GM23338 (cell line): Measurements from ENCODE around the gene EPHB1.

ENCODE experiments used
- CREB1 ChIP-seq: fragments of 250-450 bp; sonication (Bioruptor Pico); IDR thresholded peaks from 2 replicates; pipeline ENCODE4 v1.5.0; 2020; ENCODE audit warnings: low read depth, mild to moderate bottlenecking, moderate library complexity
- EZH2 ChIP-seq: fragments of 200-600 bp; sonication (generic); IDR thresholded peaks from one replicate; pipeline ENCODE4 v1.8.0; 2017; ENCODE audit warnings: antibody characterized with exemption, mild to moderate bottlenecking, low read depth; ENCODE audit not compliant: unreplicated experiment
- EZH2phosphoT487 ChIP-seq: fragments of 200-600 bp; sonication (generic); IDR thresholded peaks from one replicate; pipeline ENCODE4 v1.8.1; 2018; ENCODE audit warnings: antibody characterized with exemption; ENCODE audit not compliant: unreplicated experiment
- JUNB ChIP-seq: IDR thresholded peaks from one replicate; pipeline ENCODE4 v1.6.1; 2016; ENCODE audit warnings: antibody characterized with exemption; ENCODE audit not compliant: unreplicated experiment
- NANOG ChIP-seq: IDR thresholded peaks from 2 replicates; pipeline ENCODE4 v1.6.1; 2016; ENCODE audit warnings: antibody characterized with exemption, borderline replicate concordance
- POLR2AphosphoS5 ChIP-seq: IDR thresholded peaks from 2 replicates; pipeline ENCODE4 v1.6.1; 2016; ENCODE audit warnings: antibody characterized with exemption, low read depth
- STAT1 ChIP-seq: IDR thresholded peaks from one replicate; pipeline ENCODE4 v1.6.1; 2016; ENCODE audit warnings: antibody characterized with exemption; ENCODE audit not compliant: unreplicated experiment
- ZNF114 ChIP-seq: fragments of 250-450 bp; sonication (Bioruptor Pico); IDR thresholded peaks from 2 replicates; pipeline ENCODE4 v1.5.0; 2020; ENCODE audit warnings: mild to moderate bottlenecking, moderate library complexity
- TF ChIP-seq, protein P1 (sequence below), 2 experiments: fragments of 200-600 bp in 1 of 2; sonication (generic) in 1 of 2; conservative IDR thresholded peaks; 2 replicates each; pipeline versions ENCODE4 v1.5.1 to v1.6.1; 2016 to 2017; ENCODE audit warnings: antibody characterized with exemption in 2 of 2, low read depth in 2 of 2, mild to moderate bottlenecking in 2 of 2, moderate library complexity in 1 of 2
- TF ChIP-seq, protein P2 (sequence below): IDR thresholded peaks from one replicate; pipeline ENCODE4 v1.6.1; 2018; ENCODE audit warnings: antibody characterized with exemption; ENCODE audit not compliant: unreplicated experiment
- TF ChIP-seq, protein P3 (sequence below): IDR thresholded peaks from 2 replicates; pipeline ENCODE4 v1.6.1; 2016; ENCODE audit warnings: antibody characterized with exemption

DNA sequence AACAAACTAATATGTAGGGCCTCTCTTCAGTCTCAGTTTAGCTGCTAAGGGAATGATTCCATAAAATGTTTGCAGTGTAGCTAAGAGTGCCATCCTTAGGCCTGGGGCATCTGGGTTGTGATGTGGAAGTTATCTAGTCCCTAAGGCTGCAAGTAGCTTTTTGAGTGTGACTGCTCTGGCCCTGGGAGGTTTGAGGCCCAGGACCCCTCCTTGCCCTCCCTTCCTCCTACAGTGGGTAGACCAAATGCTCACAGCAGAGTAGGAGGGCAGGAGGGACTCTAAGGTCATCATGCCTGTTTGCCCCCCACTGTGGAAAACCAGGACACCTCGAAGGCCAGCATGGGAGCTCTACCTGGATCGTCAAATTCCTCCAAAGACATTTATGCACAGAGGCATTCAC, 115.0 kb downstream of the EPHB1 start:
- TF ChIP-seq EZH2: no peak
- TF ChIP-seq POLR2AphosphoS5: no peak
- TF ChIP-seq, protein P1, sequence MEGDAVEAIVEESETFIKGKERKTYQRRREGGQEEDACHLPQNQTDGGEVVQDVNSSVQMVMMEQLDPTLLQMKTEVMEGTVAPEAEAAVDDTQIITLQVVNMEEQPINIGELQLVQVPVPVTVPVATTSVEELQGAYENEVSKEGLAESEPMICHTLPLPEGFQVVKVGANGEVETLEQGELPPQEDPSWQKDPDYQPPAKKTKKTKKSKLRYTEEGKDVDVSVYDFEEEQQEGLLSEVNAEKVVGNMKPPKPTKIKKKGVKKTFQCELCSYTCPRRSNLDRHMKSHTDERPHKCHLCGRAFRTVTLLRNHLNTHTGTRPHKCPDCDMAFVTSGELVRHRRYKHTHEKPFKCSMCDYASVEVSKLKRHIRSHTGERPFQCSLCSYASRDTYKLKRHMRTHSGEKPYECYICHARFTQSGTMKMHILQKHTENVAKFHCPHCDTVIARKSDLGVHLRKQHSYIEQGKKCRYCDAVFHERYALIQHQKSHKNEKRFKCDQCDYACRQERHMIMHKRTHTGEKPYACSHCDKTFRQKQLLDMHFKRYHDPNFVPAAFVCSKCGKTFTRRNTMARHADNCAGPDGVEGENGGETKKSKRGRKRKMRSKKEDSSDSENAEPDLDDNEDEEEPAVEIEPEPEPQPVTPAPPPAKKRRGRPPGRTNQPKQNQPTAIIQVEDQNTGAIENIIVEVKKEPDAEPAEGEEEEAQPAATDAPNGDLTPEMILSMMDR (conservative IDR thresholded peaks at IDR 0.05; ENCODE audit: low read depth in 2 of 2): no peak
- TF ChIP-seq, protein P2, sequence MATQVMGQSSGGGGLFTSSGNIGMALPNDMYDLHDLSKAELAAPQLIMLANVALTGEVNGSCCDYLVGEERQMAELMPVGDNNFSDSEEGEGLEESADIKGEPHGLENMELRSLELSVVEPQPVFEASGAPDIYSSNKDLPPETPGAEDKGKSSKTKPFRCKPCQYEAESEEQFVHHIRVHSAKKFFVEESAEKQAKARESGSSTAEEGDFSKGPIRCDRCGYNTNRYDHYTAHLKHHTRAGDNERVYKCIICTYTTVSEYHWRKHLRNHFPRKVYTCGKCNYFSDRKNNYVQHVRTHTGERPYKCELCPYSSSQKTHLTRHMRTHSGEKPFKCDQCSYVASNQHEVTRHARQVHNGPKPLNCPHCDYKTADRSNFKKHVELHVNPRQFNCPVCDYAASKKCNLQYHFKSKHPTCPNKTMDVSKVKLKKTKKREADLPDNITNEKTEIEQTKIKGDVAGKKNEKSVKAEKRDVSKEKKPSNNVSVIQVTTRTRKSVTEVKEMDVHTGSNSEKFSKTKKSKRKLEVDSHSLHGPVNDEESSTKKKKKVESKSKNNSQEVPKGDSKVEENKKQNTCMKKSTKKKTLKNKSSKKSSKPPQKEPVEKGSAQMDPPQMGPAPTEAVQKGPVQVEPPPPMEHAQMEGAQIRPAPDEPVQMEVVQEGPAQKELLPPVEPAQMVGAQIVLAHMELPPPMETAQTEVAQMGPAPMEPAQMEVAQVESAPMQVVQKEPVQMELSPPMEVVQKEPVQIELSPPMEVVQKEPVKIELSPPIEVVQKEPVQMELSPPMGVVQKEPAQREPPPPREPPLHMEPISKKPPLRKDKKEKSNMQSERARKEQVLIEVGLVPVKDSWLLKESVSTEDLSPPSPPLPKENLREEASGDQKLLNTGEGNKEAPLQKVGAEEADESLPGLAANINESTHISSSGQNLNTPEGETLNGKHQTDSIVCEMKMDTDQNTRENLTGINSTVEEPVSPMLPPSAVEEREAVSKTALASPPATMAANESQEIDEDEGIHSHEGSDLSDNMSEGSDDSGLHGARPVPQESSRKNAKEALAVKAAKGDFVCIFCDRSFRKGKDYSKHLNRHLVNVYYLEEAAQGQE: no peak
- TF ChIP-seq EZH2phosphoT487: no peak
- TF ChIP-seq JUNB: no peak
- no peak for TF ChIP-seq CREB1 (CRISPR knock-in tag)
- TF ChIP-seq ZNF114 (CRISPR knock-in tag): no peak
- TF ChIP-seq, protein P3, sequence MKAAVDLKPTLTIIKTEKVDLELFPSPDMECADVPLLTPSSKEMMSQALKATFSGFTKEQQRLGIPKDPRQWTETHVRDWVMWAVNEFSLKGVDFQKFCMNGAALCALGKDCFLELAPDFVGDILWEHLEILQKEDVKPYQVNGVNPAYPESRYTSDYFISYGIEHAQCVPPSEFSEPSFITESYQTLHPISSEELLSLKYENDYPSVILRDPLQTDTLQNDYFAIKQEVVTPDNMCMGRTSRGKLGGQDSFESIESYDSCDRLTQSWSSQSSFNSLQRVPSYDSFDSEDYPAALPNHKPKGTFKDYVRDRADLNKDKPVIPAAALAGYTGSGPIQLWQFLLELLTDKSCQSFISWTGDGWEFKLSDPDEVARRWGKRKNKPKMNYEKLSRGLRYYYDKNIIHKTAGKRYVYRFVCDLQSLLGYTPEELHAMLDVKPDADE: no peak
- TF ChIP-seq NANOG: no peak
- TF ChIP-seq STAT1: no peak
